K562 (cell line): Measurements from ENCODE around the gene IPO11. TPM values are rescaled to one million over a fixed set of nuclear protein-coding genes. Genes with fewer than 3 reads are reported as not detected.

Source experiments
- ATAC-seq: fragments of 200-7000 bp; cut with Tn5 transposase; 3 replicates; pipeline ENCODE4 v1.9.1; 2020; ENCODE audit warnings: moderate library complexity
- BruUV-seq: library from RNA; stranded (reverse); fragments of 400-500 nt; replicated peaks from 2 replicates; lab custom pipeline; 2021; lab: Mats Ljungman, UMichigan
- CTCF ChIA-PET: fragments of 300-600 bp; formaldehyde crosslinking; extraction: SDS; loops from one replicate; lab custom pipeline; 2021; ENCODE audit warnings: low intra/inter-chr PET ratio; lab: Yijun Ruan, JAX
- POLR2A ChIA-PET: fragments of 300-600, 350-650 bp; sonication (Branson Sonifier 250); formaldehyde crosslinking; extraction: SDS; loops from one replicate; lab custom pipeline; 2021; ENCODE audit warnings: antibody characterized with exemption, inconsistent platforms; lab: Yijun Ruan, JAX
- DNase-seq, 4 experiments: peaks; one replicate each; pipeline versions ENCODE4 v3.0.0 to v3.0.0-alpha.2; 2011 to 2018; ENCODE audit warnings: low spot score in 3 of 4, mixed read lengths in 3 of 4; ENCODE audit errors: extremely low read depth in 1 of 4
- FAIRE-seq: peaks from 2 replicates; lab custom pipeline; 2011; peaks lifted over from hg19 to GRCh38; lab: Jason Lieb, UNC
- H2AFZ ChIP-seq: 2 replicates; pipeline ENCODE4 v1.6.0; 2011; ENCODE audit warnings: low read depth, low read length, control low read depth, inconsistent platforms
- H3K27ac ChIP-seq: fragments of 200-600 bp; 3 replicates; pipeline ENCODE4 v1.8.0; 2011; ENCODE audit warnings: low read depth, mild to moderate bottlenecking, control low read depth, inconsistent platforms, low read length, moderate library complexity, mixed read lengths; ENCODE audit errors: extremely low read depth
- H3K27me3 ChIP-seq, 2 experiments: fragments of 300-600 bp in 1 of 2; 2 replicates in 1 of 2; 3 replicates in 1 of 2; pipeline versions ENCODE4 v1.6.0 to v1.8.0; 2011; ENCODE audit warnings: inconsistent platforms in 2 of 2, low read length in 2 of 2, mild to moderate bottlenecking in 1 of 2, mixed read lengths in 1 of 2, moderate library complexity in 1 of 2; ENCODE audit not compliant: control insufficient read depth in 2 of 2, insufficient read depth in 2 of 2
- H3K36me3 ChIP-seq: fragments of 300-600 bp; 3 replicates; pipeline ENCODE4 v1.8.0; 2011; ENCODE audit warnings: mild to moderate bottlenecking, low read length, inconsistent platforms; ENCODE audit not compliant: control insufficient read depth, insufficient read depth
- H3K4me1 ChIP-seq, 2 experiments: fragments of 200-600 bp in 1 of 2; replicated peaks in 1 of 2; 2 replicates in 1 of 2; 3 replicates in 1 of 2; pipeline versions ENCODE4 v1.5.1 to v1.8.0; 2011; ENCODE audit warnings: inconsistent platforms in 2 of 2, low read length in 2 of 2, mild to moderate bottlenecking in 1 of 2, mixed read lengths in 1 of 2, moderate library complexity in 1 of 2; ENCODE audit not compliant: control insufficient read depth in 2 of 2, insufficient read depth in 2 of 2
- H3K4me2 ChIP-seq: 2 replicates; pipeline ENCODE4 v1.6.1; 2011; ENCODE audit warnings: low read length, control low read depth, inconsistent platforms, mixed read lengths; ENCODE audit not compliant: insufficient read depth
- H3K4me3 ChIP-seq: fragments of 200-600 bp; sonication (generic), shearing (Covaris generic); 2 replicates; pipeline ENCODE4 v1.5.1; 2016; ENCODE audit warnings: control low read depth, inconsistent platforms
- H3K79me2 ChIP-seq: fragments of 200-600 bp; 3 replicates; pipeline ENCODE4 v1.8.0; 2011; ENCODE audit warnings: low read length, inconsistent platforms; ENCODE audit not compliant: control insufficient read depth, insufficient read depth
- H3K9ac ChIP-seq, 2 experiments: 2 replicates each; pipeline versions ENCODE4 v1.6.0 to v1.6.1; 2011; ENCODE audit warnings: low read depth in 2 of 2, low read length in 2 of 2, control low read depth in 1 of 2, inconsistent platforms in 1 of 2, mild to moderate bottlenecking in 1 of 2, mixed read lengths in 1 of 2; ENCODE audit not compliant: insufficient read depth in 1 of 2
- H3K9me1 ChIP-seq: one replicate; pipeline ENCODE4 v1.6.0; 2011; ENCODE audit warnings: inconsistent platforms, mild to moderate bottlenecking, low read length, moderate library complexity; ENCODE audit not compliant: control insufficient read depth, insufficient read depth
- H3K9me3 ChIP-seq: replicated peaks from 2 replicates; pipeline ENCODE4 v1.5.1; 2011; ENCODE audit warnings: low read depth, low read length, inconsistent platforms; ENCODE audit not compliant: control insufficient read depth, insufficient read depth
- H4K20me1 ChIP-seq: replicated peaks from 2 replicates; pipeline ENCODE4 v1.6.1; 2011; ENCODE audit warnings: low read length, inconsistent platforms, mixed read lengths; ENCODE audit not compliant: control insufficient read depth, insufficient read depth
- CSDE1 ChIP-seq, 2 experiments: fragments of 450-650 bp; IDR thresholded peaks; 2 replicates each; pipeline ENCODE4 v1.6.1; 2016; ENCODE audit warnings: mild to moderate bottlenecking in 1 of 2
- ETV1 ChIP-seq: fragments of 450-650 bp; conservative IDR thresholded peaks from 2 replicates; pipeline ENCODE4 v1.6.1; 2016; ENCODE audit warnings: missing genetic modification characterization, control low read depth, low read depth, missing compliant biosample characterization
- GABPA ChIP-seq: fragments of 200-800 bp; sonication (Bioruptor generic); conservative IDR thresholded peaks from 2 replicates; pipeline ENCODE4 v1.6.1; 2016; ENCODE audit warnings: low read depth, missing genetic modification characterization, missing compliant biosample characterization
- MXD1 ChIP-seq: fragments of 250-450 bp; sonication (Bioruptor Pico); IDR thresholded peaks from 2 replicates; pipeline ENCODE4 v1.8.0; 2021; ENCODE audit warnings: borderline replicate concordance, mild to moderate bottlenecking, moderate library complexity; ENCODE audit not compliant: poor library complexity, severe bottlenecking
- NFIC ChIP-seq: fragments of 450-650 bp; IDR thresholded peaks from 2 replicates; pipeline ENCODE4 v1.6.1; 2017; ENCODE audit warnings: mild to moderate bottlenecking, inconsistent platforms
- RFX1 ChIP-seq: fragments of 450-650 bp; IDR thresholded peaks from 2 replicates; pipeline ENCODE4 v1.6.1; 2016; ENCODE audit warnings: mild to moderate bottlenecking, moderate library complexity
- ZNF175 ChIP-seq: fragments of 200-800 bp; sonication (Bioruptor generic); IDR thresholded peaks from 2 replicates; pipeline ENCODE4 v1.6.1; 2016; ENCODE audit warnings: low read depth, mild to moderate bottlenecking, missing genetic modification characterization, missing compliant biosample characterization
- ZNF384 ChIP-seq: IDR thresholded peaks from 2 replicates; pipeline ENCODE4 v1.6.1; 2012; ENCODE audit warnings: low read depth, low read length, improper control_type of control experiment
- WGBS: fragments of 100-300 bp; shearing (Covaris generic); methylation state at CpG from one replicate; pipeline ENCODE4 v1.1.6; 2016; ENCODE audit warnings: low coverage, mixed read lengths; ENCODE audit not compliant: insufficient coverage; ENCODE audit errors: missing lambda C conversion rate; 5-methylcytosine and 5-hydroxymethylcytosine counted together
- in situ Hi-C: fragments of 300-500 bp; cut with MboI; formaldehyde crosslinking; loops from 4 replicates; pipeline ENCODE4 v1.15.0; 2018; ENCODE audit warnings: inconsistent platforms, mixed read lengths
- intact Hi-C: fragments of 100-400 bp; cut with micrococcal nuclease; formaldehyde crosslinking; loops from 2 replicates; pipeline ENCODE4 v1.14.2; 2022
- polyA plus RNA-seq, 8 experiments: library from polyadenylated mRNA; depleted of rRNA in 4 of 8; stranded (reverse) in 5 of 8; unstranded in 3 of 8; fragments of >200 nt; fragmentation: Nextera tagmentation in 2 of 8; fragmentation: Illumina TruSeq in 1 of 8; extraction: Ambion mirVana in 2 of 8; extraction: Trizol in 1 of 8; gene quantifications; 2 replicates each; pipeline versions ENCODE4 v1.2.1 to v1.2.3, GENCODE V29; 2011 to 2014; ENCODE audit warnings: inconsistent platforms in 1 of 8, missing spikeins in 1 of 8
- total RNA-seq, 7 experiments: library from RNA; depleted of rRNA in 6 of 7; stranded (reverse); fragments of >200 nt in 6 of 7; fragmentation: Illumina TruSeq in 2 of 7; extraction: Trizol in 2 of 7; gene quantifications; 2 replicates each; pipeline versions ENCODE4 v1.2.1 to v1.2.3, GENCODE V29; 2011 to 2021; ENCODE audit warnings: low replicate concordance in 1 of 7

Gene IPO11
- total and polyA plus RNA-seq, 9 of the 15 experiments (the other 6 are each of a cell fraction or from before 2014, with no cell fraction given), result 38.7 to 96.0 (median 70.9) TPM

- CTCF ChIA-PET, result no interaction called here
- BruUV-seq, result no TSS peak
- Histone ChIP-seq H3K9ac (no peak within 1 kb of the TSS), H3K4me1 (no peaks in the 10 kb centered on the region; a peak in 1 of 5 replicates), H3K9me1 (no peaks in the 10 kb centered on the region), H3K4me3 (no peak within 1 kb of the TSS), H3K27ac (no peak within 1 kb of the TSS), H4K20me1 (no peaks in the 10 kb centered on the region), H3K79me2 (no peaks in the 10 kb centered on the region; the same call in 2 of the 3 replicates), H3K4me2 (no peak within 1 kb of the TSS), H3K27me3 (no peaks in the 10 kb centered on the region), H3K9me3 (no peaks in the 10 kb centered on the region), H2AFZ (no peak within 1 kb of the TSS)
- FAIRE-seq, result no peak
- POLR2A ChIA-PET, result interaction anchor here (0.7 to 1.5 kb wide), 3 partner anchors 11 to 30 kb away, joined by 3 read pairs; no protein-coding TSS in a partner anchor
- intact Hi-C loops, result no loop called here
- peak; percentile 63; the same call in 2 of the 3 replicates for ATAC-seq
- DNase-seq, result peak in 2 of 4 experiments; percentile 22 to 36
- TF ChIP-seq MXD1 (CRISPR knock-in tag), result no peak
- TF ChIP-seq NFIC, result no peak
- peak; percentile 88 for TF ChIP-seq ZNF384
- TF ChIP-seq RFX1, result peak; percentile 93
- TF ChIP-seq CSDE1 (IDR thresholded peaks at IDR 0.05), result peak in 1 of 2 experiments; percentile 44; a peak in 1 of 4 replicates
- no peak for TF ChIP-seq ZNF175 (CRISPR knock-in tag)
- TF ChIP-seq GABPA (tag), result peak; percentile 37; the same call in 1 of the 2 replicates
- TF ChIP-seq ETV1 (tag), result 0 out of 2 replicates have a peak, but pooled peaks have one; percentile 37
- TF ChIP-seq, all 486 proteins: peak for 5
- in situ Hi-C loops, result no loop called here
- WGBS, result 57% methylated on average over 4 of the region's 4 CpGs
- peaks cover 20% of the 10 kb centered on the region; the same call in 2 of the 3 replicates for H3K36me3 ChIP-seq
Measured at GRCh38 chr5:62578540-62578939, 166.0 kb downstream of the IPO11 start, which contains the start of gene LRRC70. Gene LRRC70, plus strand, starts transcription at chr5:62578819. Its CDS starts 620 bp downstream, at chr5:62579439.
